Upper lobe of left lung (tissue), 6 donors: ENCODE results near the gene CLEC16A. TPM values are rescaled to one million over a fixed set of nuclear protein-coding genes. Genes with fewer than 3 reads are reported as not detected.

ENCODE experiments used
- ATAC-seq, 2 donors: fragments of 200-7000 bp; cut with Tn5 transposase; one replicate each; pipeline ENCODE4 v1.9.1; 2022; ENCODE audit warnings: mild to moderate bottlenecking in 2 of 2, moderate library complexity in 2 of 2; ENCODE audit not compliant: low FRiP score in 2 of 2
- DNase-seq, 2 donors: peaks; one replicate each; pipeline ENCODE4 v3.0.0-alpha.2; 2019 to 2020
- H3K27ac ChIP-seq, 4 donors: fragments of 200-600 bp; sonication (generic); one replicate each; pipeline ENCODE4 v1.5.1; 2016 to 2019
- H3K27me3 ChIP-seq, 4 donors: fragments of 200-600 bp; sonication (generic); one replicate each; pipeline ENCODE4 v1.5.1; 2017 to 2019
- H3K36me3 ChIP-seq, 4 donors: fragments of 200-600 bp; sonication (generic); one replicate each; pipeline ENCODE4 v1.5.1; 2016 to 2019
- H3K4me1 ChIP-seq, 4 donors: fragments of 200-600 bp; sonication (generic); one replicate each; pipeline ENCODE4 v1.5.1; 2018 to 2019
- H3K4me3 ChIP-seq, 4 donors: fragments of 200-600 bp; sonication (generic); one replicate each; pipeline ENCODE4 v1.5.1; 2017 to 2019; ENCODE audit warnings: mild to moderate bottlenecking in 2 of 4, moderate library complexity in 1 of 4
- H3K9me3 ChIP-seq, 4 donors: fragments of 200-600 bp; sonication (generic); one replicate each; pipeline ENCODE4 v1.5.1; 2018 to 2019
- CTCF ChIP-seq, 6 experiments: fragments of 450-650 bp in 4 of 6; fragments of 200-600 bp in 2 of 6; sonication (generic) in 2 of 6; IDR thresholded peaks; one replicate each; pipeline ENCODE4 v1.5.1; 2016 to 2019; ENCODE audit warnings: antibody characterized with exemption in 6 of 6
- EP300 ChIP-seq, 4 donors: sonication (generic); formaldehyde crosslinking; IDR thresholded peaks; one replicate each; pipeline ENCODE4 v1.5.1; 2017; ENCODE audit warnings: antibody characterized with exemption in 4 of 4, control low read depth in 2 of 4
- POLR2A ChIP-seq, 4 donors: fragments of 450-650 bp; IDR thresholded peaks; one replicate each; pipeline ENCODE4 v1.5.1; 2016 to 2017; ENCODE audit warnings: antibody characterized with exemption in 4 of 4, mild to moderate bottlenecking in 2 of 4
- POLR2AphosphoS5 ChIP-seq, 2 donors: sonication (generic); formaldehyde crosslinking; IDR thresholded peaks; one replicate each; pipeline ENCODE4 v1.5.1; 2017; ENCODE audit warnings: antibody characterized with exemption in 2 of 2
- WGBS, 2 donors: methylation state at CpG; one replicate each; pipeline ENCODE4 v1.1.5; 2017 to 2018; 5-methylcytosine and 5-hydroxymethylcytosine counted together
- total RNA-seq, 6 donors: library from RNA; depleted of rRNA in 4 of 6; stranded (reverse); fragments of >200 nt in 4 of 6; gene quantifications; one replicate each; pipeline versions ENCODE4 v1.1.0 to v1.2.1, GENCODE V29; 2016 to 2021
- donor health status: DM: no; HTN: no; CAD: no; lungs with moderate emphysema.
- donor health status: DM: no; HTN: yes; CAD: no; lungs with severe emphysema.

The CLEC16A gene
- total RNA-seq, 6 donors from 2014 or later = 33.3 to 85.9 (median 46.4) TPM

GRCh38 chr16:11118479-11118878, 174.1 kb downstream of the CLEC16A start:
- Histone ChIP-seq H3K27me3 (no peaks in the 10 kb centered on the region), H3K9me3 (no peaks in the 10 kb centered on the region), H3K36me3 (peaks cover 4 to 18% (median 8%) of the 10 kb centered on the region in 4 donors), H3K4me3 (no peak overlapping the region), H3K4me1 (no peaks in the 10 kb centered on the region), H3K27ac (no peak overlapping the region)
- DNase-seq (no peak), ATAC-seq (no peak)
- TF ChIP-seq POLR2A (IDR thresholded peaks at IDR 0.05) = no peak
- no peak for TF ChIP-seq POLR2AphosphoS5 (IDR thresholded peaks at IDR 0.05)
- TF ChIP-seq CTCF (IDR thresholded peaks at IDR 0.05) = no peak
- no peak for TF ChIP-seq EP300 (IDR thresholded peaks at IDR 0.05)
- WGBS, 2 donors = 48 to 77% methylated on average over 2 of the region's 2 CpGs

- DNase-seq (no peak), ATAC-seq (no peak)
- Histone ChIP-seq H3K27me3 (no peaks in the 10 kb centered on the region), H3K4me3 (no peak overlapping the region), H3K4me1 (no peaks in the 10 kb centered on the region), H3K9me3 (no peaks in the 10 kb centered on the region), H3K36me3 (peaks cover 13 to 45% (median 33%) of the 10 kb centered on the region in 4 donors), H3K27ac (no peak overlapping the region)
- no peak for TF ChIP-seq EP300 (IDR thresholded peaks at IDR 0.05)
- TF ChIP-seq CTCF (IDR thresholded peaks at IDR 0.05) = no peak
- no peak for TF ChIP-seq POLR2A (IDR thresholded peaks at IDR 0.05)
- no peak for TF ChIP-seq POLR2AphosphoS5 (IDR thresholded peaks at IDR 0.05)
- WGBS, 2 donors = 69 to 87% methylated on average over 8 of the region's 8 CpGs
Observed at GRCh38 chr16:11121083-11121608, 176.8 kb downstream of the CLEC16A start.

GRCh38 chr16:11121914-11122692, 177.7 kb downstream of the CLEC16A start:
- peaks cover 0 to 7% (median 0%) of the 10 kb centered on the region in 4 donors for H3K4me1 ChIP-seq
- H3K36me3 ChIP-seq = peaks cover 13 to 51% (median 36%) of the 10 kb centered on the region in 4 donors
- H3K9me3 ChIP-seq = no peaks in the 10 kb centered on the region
- ATAC-seq = no peak
- no peaks in the 10 kb centered on the region for H3K27me3 ChIP-seq
- TF ChIP-seq CTCF (IDR thresholded peaks at IDR 0.05) (no peak), EP300 (IDR thresholded peaks at IDR 0.05) (no peak), POLR2AphosphoS5 (IDR thresholded peaks at IDR 0.05) (no peak), POLR2A (IDR thresholded peaks at IDR 0.05) (no peak)
- 80 to 83% methylated on average over 8 of the region's 8 CpGs for WGBS, 2 donors
- no peak for DNase-seq
- H3K27ac ChIP-seq = no peak overlapping the region
- no peak overlapping the region for H3K4me3 ChIP-seq

GRCh38 chr16:11123666-11124065, 179.3 kb downstream of the CLEC16A start:
- 94 to 98% methylated on average over 11 of the region's 11 CpGs for WGBS, 2 donors
- ATAC-seq = no peak
- Histone ChIP-seq H3K9me3 (no peaks in the 10 kb centered on the region), H3K27me3 (no peaks in the 10 kb centered on the region), H3K4me1 (peaks cover 9 to 16% (median 13%) of the 10 kb centered on the region in 4 donors), H3K4me3 (no peak overlapping the region), H3K36me3 (peaks cover 13 to 51% (median 36%) of the 10 kb centered on the region in 4 donors), H3K27ac (no peak overlapping the region)
- TF ChIP-seq CTCF (IDR thresholded peaks at IDR 0.05) (no peak), POLR2A (IDR thresholded peaks at IDR 0.05) (no peak), POLR2AphosphoS5 (IDR thresholded peaks at IDR 0.05) (no peak), EP300 (IDR thresholded peaks at IDR 0.05) (no peak)
- peak in 1 of 2 donors; percentile 40 for DNase-seq
